Measurements from ENCODE around the gene PCSK6.

- no peak for TF ChIP-seq CTCF (conservative IDR thresholded peaks at IDR 0.05; ENCODE audit: low read length)
- no peak for TF ChIP-seq EZH2phosphoT487 (IDR thresholded peaks at IDR 0.05; ENCODE audit: borderline replicate concordance)
Observed at GRCh38 chr15:101447168-101447533, 42.4 kb downstream of the PCSK6 start.
